SK-N-SH (cell line): ENCODE results near the gene OSCAR.

Experiments used
- EZH2phosphoT487 ChIP-seq: fragments of 200-600 bp; sonication (generic); IDR thresholded peaks from 2 replicates; pipeline ENCODE4 v1.6.1; 2017; ENCODE audit warnings: low read depth, mixed run types, mild to moderate bottlenecking, antibody characterized with exemption, moderate library complexity, borderline replicate concordance
- GABPA ChIP-seq: IDR thresholded peaks from 2 replicates; pipeline ENCODE4 v1.4.0; 2012; ENCODE audit warnings: low read depth, mild to moderate bottlenecking
- POLR2AphosphoS5 ChIP-seq: IDR thresholded peaks from 2 replicates; pipeline ENCODE4 v1.6.1; 2012; ENCODE audit warnings: low read depth, low read length
- RCOR1 ChIP-seq: fragments of 150-350 bp; IDR thresholded peaks from 2 replicates; pipeline ENCODE4 v1.6.1; 2017; ENCODE audit warnings: antibody characterized with exemption, low read length
- SMC3 ChIP-seq: IDR thresholded peaks from 2 replicates; pipeline ENCODE4 v1.6.1; 2012; ENCODE audit warnings: low read depth, low read length, improper control_type of control experiment
- TAF1 ChIP-seq: IDR thresholded peaks from 2 replicates; pipeline ENCODE4 v1.6.1; 2012; ENCODE audit warnings: low read depth, mild to moderate bottlenecking, low read length, moderate library complexity, borderline replicate concordance
- TF ChIP-seq, protein P1 (sequence below): fragments of 200-600 bp; sonication (generic); IDR thresholded peaks from 2 replicates; pipeline ENCODE4 v1.6.1; 2017; ENCODE audit warnings: antibody characterized with exemption, mild to moderate bottlenecking, moderate library complexity
- TF ChIP-seq, protein P2 (sequence below): fragments of 150-350 bp; IDR thresholded peaks from 2 replicates; pipeline ENCODE4 v1.6.1; 2017; ENCODE audit warnings: antibody characterized with exemption, low read length, low read depth, borderline replicate concordance
- TF ChIP-seq, protein P3 (sequence below): IDR thresholded peaks from 2 replicates; pipeline ENCODE4 v1.4.0; 2012; ENCODE audit warnings: low read depth, borderline replicate concordance

DNA sequence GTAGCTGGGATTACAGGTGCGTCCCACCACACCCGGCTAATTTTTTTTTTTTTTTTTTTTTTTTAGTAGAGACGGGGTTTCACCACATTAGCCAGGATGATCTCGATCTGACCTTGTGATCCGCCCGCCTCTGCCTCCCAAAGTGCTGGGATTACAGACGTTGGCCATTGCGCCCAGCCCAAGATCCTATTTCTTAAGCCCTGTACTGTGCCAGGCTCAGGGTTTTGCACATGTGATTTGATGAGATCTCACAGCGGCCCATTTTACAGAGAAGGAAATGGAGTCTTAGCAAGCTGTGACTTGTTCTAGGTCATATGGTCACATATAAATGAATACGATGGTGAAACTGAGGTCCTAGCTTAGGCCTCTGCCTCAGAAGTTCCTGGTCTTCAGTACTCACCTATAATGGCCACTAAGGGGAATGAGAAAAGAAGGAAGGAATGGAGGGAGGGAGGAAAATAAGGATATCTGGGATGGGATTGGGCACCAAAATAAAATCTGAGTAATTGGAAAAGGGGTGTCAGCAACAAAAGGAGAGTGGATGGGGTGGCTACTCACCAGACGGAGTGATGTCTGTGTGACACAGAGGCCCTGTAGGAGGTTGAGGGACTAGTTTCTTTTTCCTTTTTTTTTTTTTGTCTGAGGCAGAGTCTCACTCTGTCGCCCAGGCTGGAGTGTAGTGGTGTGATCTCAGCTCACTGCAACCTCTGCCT is 1.3 kb downstream of the OSCAR start:
- TF ChIP-seq, protein P1, sequence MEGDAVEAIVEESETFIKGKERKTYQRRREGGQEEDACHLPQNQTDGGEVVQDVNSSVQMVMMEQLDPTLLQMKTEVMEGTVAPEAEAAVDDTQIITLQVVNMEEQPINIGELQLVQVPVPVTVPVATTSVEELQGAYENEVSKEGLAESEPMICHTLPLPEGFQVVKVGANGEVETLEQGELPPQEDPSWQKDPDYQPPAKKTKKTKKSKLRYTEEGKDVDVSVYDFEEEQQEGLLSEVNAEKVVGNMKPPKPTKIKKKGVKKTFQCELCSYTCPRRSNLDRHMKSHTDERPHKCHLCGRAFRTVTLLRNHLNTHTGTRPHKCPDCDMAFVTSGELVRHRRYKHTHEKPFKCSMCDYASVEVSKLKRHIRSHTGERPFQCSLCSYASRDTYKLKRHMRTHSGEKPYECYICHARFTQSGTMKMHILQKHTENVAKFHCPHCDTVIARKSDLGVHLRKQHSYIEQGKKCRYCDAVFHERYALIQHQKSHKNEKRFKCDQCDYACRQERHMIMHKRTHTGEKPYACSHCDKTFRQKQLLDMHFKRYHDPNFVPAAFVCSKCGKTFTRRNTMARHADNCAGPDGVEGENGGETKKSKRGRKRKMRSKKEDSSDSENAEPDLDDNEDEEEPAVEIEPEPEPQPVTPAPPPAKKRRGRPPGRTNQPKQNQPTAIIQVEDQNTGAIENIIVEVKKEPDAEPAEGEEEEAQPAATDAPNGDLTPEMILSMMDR: no peak
- TF ChIP-seq, protein P2, sequence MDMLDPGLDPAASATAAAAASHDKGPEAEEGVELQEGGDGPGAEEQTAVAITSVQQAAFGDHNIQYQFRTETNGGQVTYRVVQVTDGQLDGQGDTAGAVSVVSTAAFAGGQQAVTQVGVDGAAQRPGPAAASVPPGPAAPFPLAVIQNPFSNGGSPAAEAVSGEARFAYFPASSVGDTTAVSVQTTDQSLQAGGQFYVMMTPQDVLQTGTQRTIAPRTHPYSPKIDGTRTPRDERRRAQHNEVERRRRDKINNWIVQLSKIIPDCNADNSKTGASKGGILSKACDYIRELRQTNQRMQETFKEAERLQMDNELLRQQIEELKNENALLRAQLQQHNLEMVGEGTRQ: no peak
- TF ChIP-seq POLR2AphosphoS5: no peak
- no peak for TF ChIP-seq RCOR1
- TF ChIP-seq EZH2phosphoT487: no peak
- TF ChIP-seq TAF1: no peak
- TF ChIP-seq, protein P3, sequence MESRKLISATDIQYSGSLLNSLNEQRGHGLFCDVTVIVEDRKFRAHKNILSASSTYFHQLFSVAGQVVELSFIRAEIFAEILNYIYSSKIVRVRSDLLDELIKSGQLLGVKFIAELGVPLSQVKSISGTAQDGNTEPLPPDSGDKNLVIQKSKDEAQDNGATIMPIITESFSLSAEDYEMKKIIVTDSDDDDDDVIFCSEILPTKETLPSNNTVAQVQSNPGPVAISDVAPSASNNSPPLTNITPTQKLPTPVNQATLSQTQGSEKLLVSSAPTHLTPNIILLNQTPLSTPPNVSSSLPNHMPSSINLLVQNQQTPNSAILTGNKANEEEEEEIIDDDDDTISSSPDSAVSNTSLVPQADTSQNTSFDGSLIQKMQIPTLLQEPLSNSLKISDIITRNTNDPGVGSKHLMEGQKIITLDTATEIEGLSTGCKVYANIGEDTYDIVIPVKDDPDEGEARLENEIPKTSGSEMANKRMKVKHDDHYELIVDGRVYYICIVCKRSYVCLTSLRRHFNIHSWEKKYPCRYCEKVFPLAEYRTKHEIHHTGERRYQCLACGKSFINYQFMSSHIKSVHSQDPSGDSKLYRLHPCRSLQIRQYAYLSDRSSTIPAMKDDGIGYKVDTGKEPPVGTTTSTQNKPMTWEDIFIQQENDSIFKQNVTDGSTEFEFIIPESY: no peak
- no peak for TF ChIP-seq SMC3
- no peak for TF ChIP-seq GABPA
